Right lobe of liver (tissue), 6 donors: ENCODE measurements around the gene GRB14. TPM values are rescaled to one million over a fixed set of nuclear protein-coding genes. Genes with fewer than 3 reads are reported as not detected.

ENCODE experiments used
- ATAC-seq, 4 donors: fragments of 200-7000 bp; cut with Tn5 transposase; one replicate each; pipeline ENCODE4 v1.9.1; 2020; ENCODE audit warnings: mild to moderate bottlenecking in 4 of 4, moderate library complexity in 4 of 4
- DNase-seq, 3 donors: peaks; one replicate each; pipeline ENCODE4 v3.0.0-alpha.2; 2020
- H3K27ac ChIP-seq, 3 donors: fragments of 200-600 bp; one replicate each; pipeline ENCODE4 v1.8.0; 2022
- H3K27me3 ChIP-seq, 2 donors: fragments of 200-600 bp; one replicate each; pipeline ENCODE4 v1.8.0; 2022
- H3K36me3 ChIP-seq, 4 donors: fragments of 200-600 bp; sonication (generic) in 1 of 4; one replicate each; pipeline versions ENCODE4 v1.5.1 to v1.8.0; 2017 to 2022; ENCODE audit warnings: control low read depth in 1 of 4
- H3K4me1 ChIP-seq, 4 donors: fragments of 200-600 bp; sonication (generic) in 1 of 4; one replicate each; pipeline versions ENCODE4 v1.5.1 to v1.8.0; 2017 to 2022; ENCODE audit warnings: control low read depth in 1 of 4
- H3K4me3 ChIP-seq, 3 donors: fragments of 200-600 bp; one replicate each; pipeline ENCODE4 v1.8.0; 2022
- H3K9me3 ChIP-seq, 4 donors: fragments of 200-600 bp; sonication (generic) in 1 of 4; one replicate each; pipeline versions ENCODE4 v1.5.1 to v1.8.0; 2017 to 2022; ENCODE audit warnings: control low read depth in 1 of 4
- CTCF ChIP-seq, 4 donors: fragments of 200-600 bp in 3 of 4; fragments of 450-650 bp in 1 of 4; IDR thresholded peaks; one replicate each; pipeline versions ENCODE4 v1.5.1 to v1.8.0; 2016 to 2022; ENCODE audit warnings: antibody characterized with exemption in 4 of 4, mild to moderate bottlenecking in 2 of 4
- POLR2A ChIP-seq: fragments of 450-650 bp; IDR thresholded peaks from one replicate; pipeline ENCODE4 v1.6.1; 2017; ENCODE audit warnings: antibody characterized with exemption, mild to moderate bottlenecking
- WGBS: methylation state at CpG from one replicate; pipeline ENCODE4 v1.1.6; 2018; ENCODE audit warnings: low coverage, low lambda C conversion rate; ENCODE audit not compliant: insufficient coverage; ENCODE audit errors: missing lambda C conversion rate; 5-methylcytosine and 5-hydroxymethylcytosine counted together
- intact Hi-C, 2 donors: fragments of 100-400 bp; cut with DNase I; formaldehyde crosslinking; loops; one replicate each; pipeline versions ENCODE4 v1.11.2 to v1.14.1; 2022
- total RNA-seq, 6 experiments: library from RNA; depleted of rRNA in 2 of 6; stranded (reverse); fragments of >200 nt in 2 of 6; fragmentation: NEBNext Ultra II Directional in 3 of 6; extraction: Animal tissue kit (Norgen Biotek cat#: 25700) in 3 of 6; gene quantifications; one replicate each; pipeline versions ENCODE4 v1.1.0 to v1.2.4, GENCODE V29; 2016 to 2023
- donor health status: DM: no; HTN: yes; CAD: no.
- donor health status: DM: no; HTN: no; CAD: no.
- donor health status: DM: no; HTN: no; CAD: no.
- donor health status: DM: no; HTN: yes; CAD: no.
- donor health status: DM: no; HTN: yes; CAD: no.

Gene GRB14
- total RNA-seq, 6 experiments from 2014 or later: 23.8 to 50.5 (median 36.2) TPM

GRCh38 chr2:164600763-164601162 lies 20.5 kb downstream of the GRB14 start:
- Histone ChIP-seq H3K36me3 (no peaks in the 10 kb centered on the region), H3K27me3 (no peaks in the 10 kb centered on the region), H3K27ac (peak overlapping the region in 1 of 3 donors; percentile 27), H3K4me3 (no peak overlapping the region), H3K9me3 (no peaks in the 10 kb centered on the region), H3K4me1 (peaks cover 0 to 17% (median 5%) of the 10 kb centered on the region in 4 donors)
- TF ChIP-seq CTCF (IDR thresholded peaks at IDR 0.05) (no peak), POLR2A (no peak)
- peak; percentile 59 to 85 (median 78) for ATAC-seq
- DNase-seq: no peak
- intact Hi-C loops: no loop called here
- 10% methylated on average over 1 of the region's 1 CpG for WGBS

- H3K9me3 ChIP-seq: no peaks in the 10 kb centered on the region
- no peaks in the 10 kb centered on the region for H3K27me3 ChIP-seq
- peaks cover 0 to 22% (median 5%) of the 10 kb centered on the region in 4 donors for H3K4me1 ChIP-seq
- no peak for TF ChIP-seq POLR2A
- peak; percentile 79 to 91 (median 84) for TF ChIP-seq CTCF (IDR thresholded peaks at IDR 0.05)
- intact Hi-C loops: no loop called here
- H3K27ac ChIP-seq: no peak overlapping the region
- ATAC-seq (peak; percentile 90 to 99 (median 94)), DNase-seq (peak in 1 of 3 donors; percentile 52)
- H3K36me3 ChIP-seq: no peaks in the 10 kb centered on the region
- no peak overlapping the region for H3K4me3 ChIP-seq
- WGBS: 30% methylated on average over 3 of the region's 3 CpGs
Measured at GRCh38 chr2:164599954-164600589, 21.2 kb downstream of the GRB14 start.

- no peaks in the 10 kb centered on the region for H3K9me3 ChIP-seq
- no peak overlapping the region for H3K27ac ChIP-seq
- no peak overlapping the region for H3K4me3 ChIP-seq
- ATAC-seq (no peak), DNase-seq (no peak)
- WGBS: 29% methylated on average over 2 of the region's 2 CpGs
- intact Hi-C loops: no loop called here
- H3K27me3 ChIP-seq: no peaks in the 10 kb centered on the region
- peaks cover 0 to 22% (median 5%) of the 10 kb centered on the region in 4 donors for H3K4me1 ChIP-seq
- TF ChIP-seq CTCF (IDR thresholded peaks at IDR 0.05) (no peak), POLR2A (no peak)
- no peaks in the 10 kb centered on the region for H3K36me3 ChIP-seq
Measured at GRCh38 chr2:164597983-164598382, 23.3 kb downstream of the GRB14 start.

GRCh38 chr2:164595031-164595430 lies 26.3 kb downstream of the GRB14 start:
- intact Hi-C loops: no loop called here
- ATAC-seq (no peak), DNase-seq (no peak)
- no peak for TF ChIP-seq POLR2A
- no peak for TF ChIP-seq CTCF (IDR thresholded peaks at IDR 0.05)
- Histone ChIP-seq H3K27ac (no peak overlapping the region), H3K36me3 (no peaks in the 10 kb centered on the region), H3K4me3 (no peak overlapping the region), H3K9me3 (no peaks in the 10 kb centered on the region), H3K4me1 (peaks cover 0 to 11% (median 0%) of the 10 kb centered on the region in 4 donors), H3K27me3 (no peaks in the 10 kb centered on the region)
- WGBS: 90% methylated on average over 1 of the region's 1 CpG
